Naive B cell (primary cell): ENCODE measurements around the gene PXMP4. TPM values are rescaled to one million over a fixed set of nuclear protein-coding genes. Genes with fewer than 3 reads are reported as not detected.

Source experiments
- ATAC-seq, 2 donors: fragments of 150-1000 bp; cut with Tn5 transposase; 2 replicates each; pipeline ENCODE4 v1.10.0; 2021; ENCODE audit warnings: low read depth in 2 of 2, mild to moderate bottlenecking in 2 of 2, moderate library complexity in 2 of 2
- DNase-seq: peaks from one replicate; pipeline ENCODE4 v3.0.0; 2022
- H3K27ac Mint-ChIP-seq, 6 donors: one replicate each; pipeline ENCODE4 v1.8.0; 2020 to 2022; ENCODE audit warnings: mild to moderate bottlenecking in 6 of 6, mixed read lengths in 6 of 6, moderate library complexity in 5 of 6, inconsistent platforms in 2 of 6
- H3K27me3 Mint-ChIP-seq, 3 donors: one replicate each; pipeline ENCODE4 v1.8.0; 2021 to 2022; ENCODE audit warnings: mixed read lengths in 3 of 3, mild to moderate bottlenecking in 1 of 3
- H3K36me3 Mint-ChIP-seq, 2 donors: one replicate each; pipeline ENCODE4 v1.8.0; 2020 to 2022; ENCODE audit warnings: mixed read lengths in 2 of 2, inconsistent platforms in 1 of 2, mild to moderate bottlenecking in 1 of 2
- H3K4me1 Mint-ChIP-seq, 3 donors: one replicate each; pipeline ENCODE4 v1.8.0; 2020 to 2022; ENCODE audit warnings: mixed read lengths in 3 of 3, inconsistent platforms in 1 of 3, mild to moderate bottlenecking in 1 of 3, moderate library complexity in 1 of 3
- H3K4me3 Mint-ChIP-seq, 8 donors: one replicate each; pipeline ENCODE4 v1.8.0; 2020 to 2022; ENCODE audit warnings: mild to moderate bottlenecking in 8 of 8, mixed read lengths in 8 of 8, moderate library complexity in 8 of 8, inconsistent platforms in 2 of 8
- H3K9me3 Mint-ChIP-seq, 7 donors: one replicate each; pipeline ENCODE4 v1.8.0; 2020 to 2022; ENCODE audit warnings: mixed read lengths in 7 of 7, mild to moderate bottlenecking in 5 of 7, inconsistent platforms in 2 of 7, moderate library complexity in 1 of 7
- polyA plus RNA-seq, 6 donors: library from polyadenylated mRNA; unstranded; fragments of 300-500 nt; fragmentation: Illumina TruSeq; gene quantifications; one replicate each; pipeline ENCODE4 v1.2.3, GENCODE V29; 2021; ENCODE audit warnings: low read depth in 6 of 6

PXMP4 gene
- polyA plus RNA-seq, 6 donors from 2014 or later = 7.0 to 10.6 (median 8.2) TPM; not detected in 1

GRCh38 chr20:33746325-33746998 is 26.4 kb upstream of the PXMP4 start:
- no peak for ATAC-seq
- H3K36me3 Mint-ChIP-seq = peaks cover 4 to 27% of the 10 kb centered on the region in 2 donors
- no peaks in the 10 kb centered on the region for H3K27me3 Mint-ChIP-seq
- H3K4me3 Mint-ChIP-seq = no peak overlapping the region
- peak overlapping the region in 3 of 6 donors; percentile 49 to 95 (median 72) for H3K27ac Mint-ChIP-seq
- no peaks in the 10 kb centered on the region for H3K9me3 Mint-ChIP-seq
- peaks cover 5 to 13% (median 7%) of the 10 kb centered on the region in 3 donors for H3K4me1 Mint-ChIP-seq
- DNase-seq = no peak

- ATAC-seq = no peak
- Mint-ChIP-seq H3K4me1 (peaks cover 5 to 13% (median 7%) of the 10 kb centered on the region in 3 donors), H3K9me3 (no peaks in the 10 kb centered on the region), H3K36me3 (peaks cover 4 to 27% of the 10 kb centered on the region in 2 donors), H3K4me3 (no peak overlapping the region), H3K27me3 (no peaks in the 10 kb centered on the region), H3K27ac (peak overlapping the region in 1 of 6 donors; percentile 82)
- no peak for DNase-seq
Observed at GRCh38 chr20:33744773-33745385, 24.8 kb upstream of the PXMP4 start.

GRCh38 chr20:33744181-33744580 is 24.1 kb upstream of the PXMP4 start:
- Mint-ChIP-seq H3K4me1 (peaks cover 5 to 13% (median 11%) of the 10 kb centered on the region in 3 donors), H3K4me3 (no peak overlapping the region), H3K9me3 (no peaks in the 10 kb centered on the region), H3K27ac (peak overlapping the region in 2 of 6 donors; percentile 49 to 61), H3K27me3 (no peaks in the 10 kb centered on the region), H3K36me3 (peaks cover 4 to 27% of the 10 kb centered on the region in 2 donors)
- ATAC-seq (no peak), DNase-seq (no peak)

GRCh38 chr20:33740189-33740588 is 20.1 kb upstream of the PXMP4 start:
- peaks cover 5 to 18% of the 10 kb centered on the region in 2 donors for H3K36me3 Mint-ChIP-seq
- no peak for ATAC-seq

GRCh38 chr20:33739493-33739892 is 19.4 kb upstream of the PXMP4 start:
- H3K4me3 Mint-ChIP-seq = no peak overlapping the region
- H3K36me3 Mint-ChIP-seq = peaks cover 5 to 15% of the 10 kb centered on the region in 2 donors
- H3K9me3 Mint-ChIP-seq = peaks cover 5 to 21% (median 13%) of the 10 kb centered on the region in 7 donors
- ATAC-seq (no peak), DNase-seq (no peak)
- no peaks in the 10 kb centered on the region for H3K27me3 Mint-ChIP-seq
- peak overlapping the region in 1 of 6 donors; percentile 17 for H3K27ac Mint-ChIP-seq
- peaks cover 13 to 15% (median 13%) of the 10 kb centered on the region in 3 donors for H3K4me1 Mint-ChIP-seq

More at GRCh38 chr20:33740189-33740588, 20.1 kb upstream of the PXMP4 start:
- DNase-seq = no peak
- Mint-ChIP-seq H3K27ac (no peak overlapping the region), H3K9me3 (peaks cover 5 to 21% (median 13%) of the 10 kb centered on the region in 7 donors), H3K4me1 (peaks cover 8 to 14% (median 13%) of the 10 kb centered on the region in 3 donors), H3K4me3 (peak overlapping the region in 1 of 8 donors; percentile 5), H3K27me3 (no peaks in the 10 kb centered on the region)

GRCh38 chr20:33736962-33737361 is 16.9 kb upstream of the PXMP4 start:
- DNase-seq (no peak), ATAC-seq (no peak)
- H3K36me3 Mint-ChIP-seq = peaks cover 5 to 15% of the 10 kb centered on the region in 2 donors
- no peak overlapping the region for H3K4me3 Mint-ChIP-seq
- H3K4me1 Mint-ChIP-seq = peaks cover 24 to 28% (median 26%) of the 10 kb centered on the region in 3 donors
- H3K27me3 Mint-ChIP-seq = no peaks in the 10 kb centered on the region
- peaks cover 5 to 21% (median 14%) of the 10 kb centered on the region in 7 donors for H3K9me3 Mint-ChIP-seq
- peak overlapping the region in 2 of 6 donors; percentile 21 to 65 for H3K27ac Mint-ChIP-seq

- peak; percentile 37 for DNase-seq
- Mint-ChIP-seq H3K4me3 (peak overlapping the region; percentile 63 to 95 (median 90)), H3K9me3 (peaks cover 5 to 21% (median 14%) of the 10 kb centered on the region in 7 donors), H3K4me1 (peaks cover 28 to 38% (median 34%) of the 10 kb centered on the region in 3 donors), H3K36me3 (peaks cover 5 to 15% of the 10 kb centered on the region in 2 donors), H3K27me3 (no peaks in the 10 kb centered on the region), H3K27ac (peak overlapping the region; percentile 11 to 96 (median 86))
- no peak for ATAC-seq
Observed at GRCh38 chr20:33733654-33734576, 13.8 kb upstream of the PXMP4 start.

- Mint-ChIP-seq H3K27me3 (no peaks in the 10 kb centered on the region), H3K9me3 (peaks cover 5 to 18% (median 14%) of the 10 kb centered on the region in 7 donors), H3K27ac (peak overlapping the region in 5 of 6 donors; percentile 39 to 94 (median 87)), H3K4me3 (peak overlapping the region; percentile 63 to 95 (median 90)), H3K36me3 (peaks cover 5 to 15% of the 10 kb centered on the region in 2 donors), H3K4me1 (peaks cover 23 to 33% (median 31%) of the 10 kb centered on the region in 3 donors)
- ATAC-seq (peak; percentile 59 to 68), DNase-seq (no peak)
Observed at GRCh38 chr20:33732166-33732970, 12.3 kb upstream of the PXMP4 start.

- peak within 1 kb of the TSS; percentile 63 to 95 (median 90) for H3K4me3 Mint-ChIP-seq
- H3K27ac Mint-ChIP-seq = peak within 1 kb of the TSS; percentile 81 to 96 (median 95)
- peak; percentile 68 to 70 for ATAC-seq
- H3K4me1 Mint-ChIP-seq = peaks cover 25 to 33% (median 31%) of the 10 kb centered on the region in 3 donors
- H3K36me3 Mint-ChIP-seq = peaks cover 2 to 10% of the 10 kb centered on the region in 2 donors
- no peaks in the 10 kb centered on the region for H3K27me3 Mint-ChIP-seq
- peaks cover 2 to 13% (median 10%) of the 10 kb centered on the region in 7 donors for H3K9me3 Mint-ChIP-seq
- DNase-seq = peak; percentile 89
Observed at GRCh38 chr20:33731693-33732165, 11.6 kb upstream of the PXMP4 start, which contains the start of gene ZNF341. TSS of gene ZNF341 (plus strand) at chr20:33731996. CDS start at chr20:33732022, 26 bp downstream.

- DNase-seq (no peak), ATAC-seq (no peak)
- Mint-ChIP-seq H3K4me1 (peaks cover 26 to 33% (median 31%) of the 10 kb centered on the region in 3 donors), H3K4me3 (peak overlapping the region; percentile 63 to 94 (median 90)), H3K27ac (peak overlapping the region; percentile 73 to 96 (median 92)), H3K36me3 (peaks cover 0 to 4% of the 10 kb centered on the region in 2 donors), H3K9me3 (peaks cover 0 to 8% (median 5%) of the 10 kb centered on the region in 7 donors), H3K27me3 (no peaks in the 10 kb centered on the region)
Observed at GRCh38 chr20:33730946-33731692, 11.0 kb upstream of the PXMP4 start.

- DNase-seq = no peak
- no peak overlapping the region for H3K4me3 Mint-ChIP-seq
- H3K27me3 Mint-ChIP-seq = no peaks in the 10 kb centered on the region
- H3K27ac Mint-ChIP-seq = peak overlapping the region in 1 of 6 donors; percentile 63
- peaks cover 0 to 5% (median 0%) of the 10 kb centered on the region in 7 donors for H3K9me3 Mint-ChIP-seq
- H3K4me1 Mint-ChIP-seq = peaks cover 22 to 28% (median 23%) of the 10 kb centered on the region in 3 donors
- no peak for ATAC-seq
- no peaks in the 10 kb centered on the region for H3K36me3 Mint-ChIP-seq
Observed at GRCh38 chr20:33729101-33729500, 9.0 kb upstream of the PXMP4 start.
